SU-DHL-6 (cell line): ENCODE results near the gene CST11.

Experiments
- CTCF ChIP-seq: fragments of 200-600 bp; sonication (generic); IDR thresholded peaks from one replicate; pipeline ENCODE4 v1.5.1; 2017; ENCODE audit warnings: antibody characterized with exemption, mild to moderate bottlenecking, low read length, moderate library complexity; ENCODE audit not compliant: insufficient read depth, poor library complexity, severe bottlenecking
- EZH2phosphoT487 ChIP-seq: fragments of 200-600 bp; sonication (generic), shearing (Covaris generic); conservative IDR thresholded peaks from 2 replicates; pipeline ENCODE4 v1.6.1; 2018; ENCODE audit warnings: mild to moderate bottlenecking, antibody characterized with exemption, low read length, moderate library complexity, mixed read lengths

DNA sequence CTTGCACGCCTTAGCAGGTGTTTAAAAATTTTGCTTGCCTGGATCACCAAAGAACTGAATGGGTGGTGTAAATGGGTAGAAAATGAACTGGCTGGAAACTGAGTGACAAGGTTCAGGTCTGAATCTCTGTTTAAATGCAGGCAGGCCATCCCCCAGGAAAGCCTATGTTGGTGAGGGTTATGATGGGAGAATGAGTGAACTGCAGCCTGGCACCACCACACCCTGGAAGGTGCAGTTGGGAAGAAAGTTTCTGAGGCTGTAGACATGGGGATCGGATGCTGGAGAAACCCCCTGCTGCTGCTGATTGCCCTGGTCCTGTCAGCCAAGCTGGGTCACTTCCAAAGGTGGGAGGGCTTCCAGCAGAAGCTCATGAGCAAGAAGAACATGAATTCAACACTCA is 12.7 kb downstream of the CST11 start:
- no peak for TF ChIP-seq CTCF
- TF ChIP-seq EZH2phosphoT487, result no peak
